ENCODE measurements around the gene TMEM132D. TPM values are rescaled to one million over a fixed set of nuclear protein-coding genes. Genes with fewer than 3 reads are reported as not detected.

The TMEM132D gene
- total RNA-seq, 2 donors from 2014 or later, result 0.05 TPM; not detected in 1

- intact Hi-C loops (cut with DNase I), result no loop called here
- DNase-seq (no peak), ATAC-seq (no peak)
Observed at GRCh38 chr12:129831294-129831693, 72.5 kb downstream of the TMEM132D start.

- ATAC-seq, result no peak
- intact Hi-C loops (cut with DNase I), result no loop called here
- DNase-seq, result no peak
Observed at GRCh38 chr12:129830796-129831195, 73.0 kb downstream of the TMEM132D start.

- DNase-seq, result no peak
- ATAC-seq, result no peak
- intact Hi-C loops (cut with DNase I), result no loop called here
Observed at GRCh38 chr12:129827866-129828384, 75.9 kb downstream of the TMEM132D start.

GRCh38 chr12:129827102-129827865, 76.5 kb downstream of the TMEM132D start:
- ATAC-seq, result no peak
- intact Hi-C loops (cut with DNase I), result no loop called here
- no peak for DNase-seq

GRCh38 chr12:129826273-129826672, 77.6 kb downstream of the TMEM132D start:
- intact Hi-C loops (cut with DNase I), result no loop called here
- no peak for DNase-seq

GRCh38 chr12:129825316-129825715, 78.5 kb downstream of the TMEM132D start:
- DNase-seq (no peak), ATAC-seq (no peak)
- intact Hi-C loops (cut with DNase I), result no loop called here

More at GRCh38 chr12:129826273-129826672, 77.6 kb downstream of the TMEM132D start:
- no peak for ATAC-seq

GRCh38 chr12:129821964-129822363, 81.9 kb downstream of the TMEM132D start:
- DNase-seq, result no peak
- ATAC-seq, result no peak
- intact Hi-C loops (cut with DNase I), result no loop called here

GRCh38 chr12:129819391-129819790, 84.4 kb downstream of the TMEM132D start:
- no peak for DNase-seq
- ATAC-seq, result no peak
- intact Hi-C loops (cut with DNase I), result no loop called here

GRCh38 chr12:129815846-129816245, 88.0 kb downstream of the TMEM132D start:
- intact Hi-C loops (cut with DNase I), result no loop called here
- DNase-seq, result no peak
- no peak for ATAC-seq

GRCh38 chr12:129811963-129812362, 91.9 kb downstream of the TMEM132D start:
- intact Hi-C loops (cut with DNase I), result no loop called here
- ATAC-seq, result no peak
- DNase-seq, result no peak

- intact Hi-C loops (cut with DNase I), result no loop called here
Observed at GRCh38 chr12:129807136-129807535, 96.7 kb downstream of the TMEM132D start.

GRCh38 chr12:129791396-129791795, 112.4 kb downstream of the TMEM132D start:
- DNase-seq, result no peak
- intact Hi-C loops (cut with DNase I), result no loop called here

More at GRCh38 chr12:129807136-129807535, 96.7 kb downstream of the TMEM132D start:
- ATAC-seq (no peak), DNase-seq (no peak)

GRCh38 chr12:129790930-129791329, 112.9 kb downstream of the TMEM132D start:
- DNase-seq (no peak), ATAC-seq (no peak)
- intact Hi-C loops (cut with DNase I), result no loop called here

More at GRCh38 chr12:129791396-129791795, 112.4 kb downstream of the TMEM132D start:
- ATAC-seq, result no peak

GRCh38 chr12:129790331-129790730, 113.5 kb downstream of the TMEM132D start:
- intact Hi-C loops (cut with DNase I), result no loop called here
- ATAC-seq (no peak), DNase-seq (no peak)

- no peak for ATAC-seq
- DNase-seq, result no peak
- intact Hi-C loops (cut with DNase I), result no loop called here
Observed at GRCh38 chr12:129789921-129790320, 113.9 kb downstream of the TMEM132D start.

- intact Hi-C loops (cut with DNase I), result no loop called here
- DNase-seq, result no peak
- no peak for ATAC-seq
Observed at GRCh38 chr12:129788506-129789084, 115.2 kb downstream of the TMEM132D start.

GRCh38 chr12:129779989-129780388, 123.8 kb downstream of the TMEM132D start:
- ATAC-seq (no peak), DNase-seq (no peak)
- intact Hi-C loops (cut with DNase I), result no loop called here

- no peak for ATAC-seq
- no peak for DNase-seq
- intact Hi-C loops (cut with DNase I), result no loop called here
Observed at GRCh38 chr12:129779033-129779432, 124.8 kb downstream of the TMEM132D start.

- DNase-seq (no peak), ATAC-seq (no peak)
- intact Hi-C loops (cut with DNase I), result no loop called here
Observed at GRCh38 chr12:129776977-129777667, 126.7 kb downstream of the TMEM132D start.
